Islet of Langerhans (tissue), 1 donor: ENCODE measurements around the gene VAV3.

Source experiments
- FAIRE-seq: peaks from one replicate; lab custom pipeline; 2011; peaks lifted over from hg19 to GRCh38; lab: Jason Lieb, UNC

The VAV3 gene

GRCh38 chr1:107531065-107531908 is 433.7 kb downstream of the VAV3 start:
- FAIRE-seq = no peak

GRCh38 chr1:107530543-107530942 is 434.4 kb downstream of the VAV3 start:
- no peak for FAIRE-seq

GRCh38 chr1:107529511-107530149 is 435.4 kb downstream of the VAV3 start:
- peak; percentile 56 for FAIRE-seq

- FAIRE-seq = no peak
Observed at GRCh38 chr1:107526524-107527198, 438.3 kb downstream of the VAV3 start.

- FAIRE-seq = no peak
Observed at GRCh38 chr1:107525961-107526360, 439.0 kb downstream of the VAV3 start.

GRCh38 chr1:107525145-107525544 is 439.8 kb downstream of the VAV3 start:
- FAIRE-seq = no peak

GRCh38 chr1:107524301-107524700 is 440.7 kb downstream of the VAV3 start:
- no peak for FAIRE-seq

GRCh38 chr1:107523736-107524135 is 441.2 kb downstream of the VAV3 start:
- FAIRE-seq = no peak

GRCh38 chr1:107523061-107523460 is 441.9 kb downstream of the VAV3 start:
- no peak for FAIRE-seq
